HG02938 (cell line): ENCODE measurements around the gene NRL.

ENCODE experiments used
- ATAC-seq: cut with Tn5 transposase; IDR thresholded peaks from one replicate; pipeline ENCODE4 v1.9.1; 2021; ENCODE audit warnings: mild to moderate bottlenecking, moderate library complexity; ENCODE audit not compliant: unreplicated experiment

The NRL gene

GRCh38 chr14:24100982-24101494, 13.7 kb downstream of the NRL start:
- no peak for ATAC-seq

- ATAC-seq: no peak
Measured at GRCh38 chr14:24100197-24100981, 14.4 kb downstream of the NRL start.

GRCh38 chr14:24098927-24099813, 15.6 kb downstream of the NRL start:
- no peak for ATAC-seq

GRCh38 chr14:24098229-24098926, 16.4 kb downstream of the NRL start:
- ATAC-seq: no peak

- no peak for ATAC-seq
Measured at GRCh38 chr14:24096545-24097181, 18.1 kb downstream of the NRL start.

GRCh38 chr14:24095271-24096068, 19.3 kb downstream of the NRL start:
- peak; percentile 74 for ATAC-seq

GRCh38 chr14:24094841-24095270, 19.9 kb downstream of the NRL start:
- ATAC-seq: no peak

- peak; percentile 41 for ATAC-seq
Measured at GRCh38 chr14:24093901-24094840, 20.6 kb downstream of the NRL start, which contains the start of gene PCK2. Gene PCK2 (plus strand): TSS chr14:24094311. CDS start chr14:24094406, 95 bp downstream.

- ATAC-seq: no peak
Measured at GRCh38 chr14:24093207-24093900, 21.4 kb downstream of the NRL start.

- ATAC-seq: no peak
Measured at GRCh38 chr14:24092505-24093206, 22.1 kb downstream of the NRL start.

GRCh38 chr14:24092110-24092504, 22.6 kb downstream of the NRL start:
- no peak for ATAC-seq

GRCh38 chr14:24089890-24090289, 24.9 kb downstream of the NRL start:
- ATAC-seq: no peak

- ATAC-seq: no peak
Measured at GRCh38 chr14:24088095-24088494, 26.7 kb downstream of the NRL start.

GRCh38 chr14:24087004-24087403, 27.7 kb downstream of the NRL start:
- no peak for ATAC-seq

GRCh38 chr14:24086193-24086955, 28.4 kb downstream of the NRL start:
- no peak for ATAC-seq

GRCh38 chr14:24085215-24085614, 29.5 kb downstream of the NRL start:
- no peak for ATAC-seq

- ATAC-seq: no peak
Measured at GRCh38 chr14:24084440-24084839, 30.3 kb downstream of the NRL start.
